VCaP (cell line): ENCODE data around the gene R3HDM2.
A peak's percentile ranks its signal among the peaks of the same experiment; 100 is the strongest.

Experiments
- H3K27ac ChIP-seq: fragments of 450-650 bp; 2 replicates; pipeline ENCODE4 v1.5.1; 2017
- TF ChIP-seq, protein P1 (sequence below): fragments of 450-650 bp; conservative IDR thresholded peaks from 2 replicates; pipeline ENCODE4 v1.5.1; 2017; ENCODE audit warnings: mild to moderate bottlenecking, moderate library complexity

Gene R3HDM2

GRCh38 chr12:57430931-57431566, at the start of gene R3HDM2:
TSS of gene R3HDM2 (minus strand) at chr12:57431043. CDS start at chr12:57310428, 120,615 bp downstream.
- peak within 1 kb of the TSS; percentile 97 for H3K27ac ChIP-seq
- TF ChIP-seq, protein P1, sequence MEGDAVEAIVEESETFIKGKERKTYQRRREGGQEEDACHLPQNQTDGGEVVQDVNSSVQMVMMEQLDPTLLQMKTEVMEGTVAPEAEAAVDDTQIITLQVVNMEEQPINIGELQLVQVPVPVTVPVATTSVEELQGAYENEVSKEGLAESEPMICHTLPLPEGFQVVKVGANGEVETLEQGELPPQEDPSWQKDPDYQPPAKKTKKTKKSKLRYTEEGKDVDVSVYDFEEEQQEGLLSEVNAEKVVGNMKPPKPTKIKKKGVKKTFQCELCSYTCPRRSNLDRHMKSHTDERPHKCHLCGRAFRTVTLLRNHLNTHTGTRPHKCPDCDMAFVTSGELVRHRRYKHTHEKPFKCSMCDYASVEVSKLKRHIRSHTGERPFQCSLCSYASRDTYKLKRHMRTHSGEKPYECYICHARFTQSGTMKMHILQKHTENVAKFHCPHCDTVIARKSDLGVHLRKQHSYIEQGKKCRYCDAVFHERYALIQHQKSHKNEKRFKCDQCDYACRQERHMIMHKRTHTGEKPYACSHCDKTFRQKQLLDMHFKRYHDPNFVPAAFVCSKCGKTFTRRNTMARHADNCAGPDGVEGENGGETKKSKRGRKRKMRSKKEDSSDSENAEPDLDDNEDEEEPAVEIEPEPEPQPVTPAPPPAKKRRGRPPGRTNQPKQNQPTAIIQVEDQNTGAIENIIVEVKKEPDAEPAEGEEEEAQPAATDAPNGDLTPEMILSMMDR = no peak

GRCh38 chr12:57479376-57480115, 48.7 kb upstream of the R3HDM2 start, which contains the start of gene ARHGAP9:
TSS of gene ARHGAP9 (minus strand) at chr12:57479866. CDS start at chr12:57479406, 460 bp downstream.
- TF ChIP-seq, protein P1 = no peak
- H3K27ac ChIP-seq = no peak within 1 kb of the TSS

DNA sequence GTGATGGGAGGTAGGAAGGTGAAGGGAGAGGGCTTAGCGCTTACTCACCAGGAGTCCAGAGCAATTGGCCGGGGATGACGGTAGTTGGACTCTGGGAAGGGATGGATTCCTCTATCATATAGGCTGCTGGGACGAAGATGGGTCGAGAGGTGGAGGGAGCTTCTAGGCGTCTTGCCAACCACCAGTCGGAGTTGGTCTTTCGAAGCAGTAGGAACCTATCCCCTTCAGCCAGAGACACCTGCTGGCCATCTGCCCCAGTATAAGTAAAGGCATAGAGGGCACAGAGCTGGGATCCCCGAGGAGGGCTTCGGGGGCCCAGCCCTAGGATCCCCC, 48.2 kb upstream of the R3HDM2 start:
- TF ChIP-seq, protein P1 = no peak
- H3K27ac ChIP-seq = no peak overlapping the region

DNA sequence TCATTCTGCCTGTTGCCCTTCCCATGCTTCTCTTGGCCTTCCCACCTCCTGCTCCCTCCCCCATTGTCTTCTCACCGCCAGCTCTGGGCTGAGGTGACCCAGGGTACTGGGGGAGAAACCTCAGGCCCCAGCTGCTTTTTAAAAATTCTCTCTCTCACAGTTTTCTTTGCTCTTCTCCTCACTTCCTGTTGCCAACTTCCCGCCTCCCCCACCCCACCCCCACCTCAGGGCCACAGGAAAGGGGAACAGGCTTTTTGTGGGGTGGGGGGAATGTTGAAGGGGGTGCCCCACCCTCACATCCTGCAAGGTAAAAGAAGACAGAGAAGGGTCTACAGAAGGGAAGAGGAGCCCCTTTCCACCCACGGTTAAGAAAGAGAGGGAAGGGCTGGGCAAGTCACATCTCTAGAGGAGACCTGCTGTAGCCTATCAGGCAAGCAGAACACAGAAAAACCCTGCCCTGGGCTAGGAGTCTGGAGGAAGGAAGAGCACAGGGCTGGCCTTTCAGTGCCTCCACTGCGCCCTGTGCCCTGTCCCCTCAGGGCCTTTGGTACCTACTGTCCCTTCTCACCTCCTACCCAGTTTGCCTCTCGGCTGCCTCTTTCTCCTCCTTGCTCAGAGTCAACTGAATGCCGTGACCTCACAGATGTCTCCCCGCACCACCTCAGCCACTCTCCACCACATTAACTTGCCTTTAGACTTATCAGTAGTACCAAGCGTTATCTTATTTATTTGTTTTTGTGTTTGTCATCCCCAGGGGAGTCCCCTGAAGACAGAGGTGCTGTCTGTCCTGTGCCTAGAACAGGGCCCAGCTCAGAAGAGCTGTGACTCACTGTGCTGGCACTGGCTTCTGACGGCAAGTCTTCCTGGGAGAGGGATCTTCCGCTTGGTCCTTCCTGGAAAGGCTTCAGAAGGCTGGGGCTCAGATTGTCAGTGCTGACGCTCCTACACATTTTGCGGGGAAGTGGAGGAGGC, 47.2 kb upstream of the R3HDM2 start:
- TF ChIP-seq, protein P1 = no peak
- H3K27ac ChIP-seq = no peak overlapping the region

GRCh38 chr12:57476993-57477709, 46.3 kb upstream of the R3HDM2 start:
- no peak overlapping the region for H3K27ac ChIP-seq
- TF ChIP-seq, protein P1 = no peak

GRCh38 chr12:57476162-57476992, 45.5 kb upstream of the R3HDM2 start:
- TF ChIP-seq, protein P1 = 0 out of 2 replicates have a peak, but pooled peaks have one; percentile 27
- peak overlapping the region; percentile 35; the same call in 1 of the 2 replicates for H3K27ac ChIP-seq
